Mesenchymal stem cell (in vitro differentiated cells and primary cell): ENCODE results near the gene POMT1.

Source experiments
- DNase-seq: peaks from one replicate; pipeline ENCODE4 v3.0.0-alpha.2; 2013
- H2AFZ ChIP-seq: one replicate; pipeline ENCODE4 v1.6.1; 2013; ENCODE audit warnings: low read depth, mild to moderate bottlenecking, control low read depth, inconsistent platforms, low read length, moderate library complexity
- H2AK5ac ChIP-seq: 2 replicates; pipeline ENCODE4 v1.6.1; 2013; ENCODE audit warnings: low read length, moderate library complexity, mild to moderate bottlenecking, inconsistent platforms; ENCODE audit not compliant: severe bottlenecking
- H2BK120ac ChIP-seq: one replicate; pipeline ENCODE4 v1.6.1; 2013; ENCODE audit warnings: low read depth, mild to moderate bottlenecking, inconsistent platforms, low read length, moderate library complexity
- H2BK12ac ChIP-seq, 2 experiments: one replicate each; pipeline ENCODE4 v1.6.1; 2013; ENCODE audit warnings: inconsistent platforms in 2 of 2, low read length in 2 of 2, mild to moderate bottlenecking in 2 of 2, moderate library complexity in 2 of 2, control low read depth in 1 of 2
- H2BK15ac ChIP-seq: one replicate; pipeline ENCODE4 v1.6.1; 2013; ENCODE audit warnings: mild to moderate bottlenecking, low read depth, inconsistent platforms; ENCODE audit not compliant: poor library complexity, severe bottlenecking
- H2BK5ac ChIP-seq: 2 replicates; pipeline ENCODE4 v1.6.1; 2013; ENCODE audit warnings: low read depth, mild to moderate bottlenecking, low read length, control low read depth, inconsistent platforms; ENCODE audit not compliant: poor library complexity, severe bottlenecking
- H3K14ac ChIP-seq, 2 experiments: one replicate each; pipeline ENCODE4 v1.6.1; 2013; ENCODE audit warnings: inconsistent platforms in 2 of 2, low read length in 2 of 2, control low read depth in 1 of 2, mild to moderate bottlenecking in 1 of 2, moderate library complexity in 1 of 2
- H3K18ac ChIP-seq, 2 experiments: one replicate each; pipeline ENCODE4 v1.6.1; 2013; ENCODE audit warnings: inconsistent platforms in 2 of 2, low read length in 2 of 2, control low read depth in 1 of 2, low read depth in 1 of 2, mild to moderate bottlenecking in 1 of 2
- H3K23ac ChIP-seq, 2 experiments: one replicate each; pipeline ENCODE4 v1.6.1; 2013; ENCODE audit warnings: inconsistent platforms in 2 of 2, low read length in 2 of 2, mild to moderate bottlenecking in 2 of 2, moderate library complexity in 2 of 2, control low read depth in 1 of 2
- H3K27ac ChIP-seq: 2 replicates; pipeline ENCODE4 v1.5.1; 2013; ENCODE audit warnings: mild to moderate bottlenecking, moderate library complexity, low read length, control low read depth, inconsistent platforms; ENCODE audit not compliant: poor library complexity, severe bottlenecking
- H3K27me3 ChIP-seq, 2 experiments: 2 replicates each; pipeline versions ENCODE4 v1.6.1 to v1.7.0; 2013; ENCODE audit warnings: low read length in 2 of 2, mild to moderate bottlenecking in 2 of 2, moderate library complexity in 2 of 2, control low read depth in 1 of 2, inconsistent platforms in 1 of 2; ENCODE audit not compliant: control insufficient read depth in 1 of 2, insufficient read depth in 1 of 2
- H3K36me3 ChIP-seq, 2 experiments: 2 replicates each; pipeline versions ENCODE4 v1.6.1 to v1.7.0; 2013; ENCODE audit warnings: low read length in 2 of 2, control low read depth in 1 of 2, inconsistent platforms in 1 of 2, low read depth in 1 of 2, mild to moderate bottlenecking in 1 of 2; ENCODE audit not compliant: insufficient read depth in 2 of 2, control insufficient read depth in 1 of 2
- H3K4ac ChIP-seq, 2 experiments: one replicate each; pipeline ENCODE4 v1.6.1; 2013; ENCODE audit warnings: inconsistent platforms in 2 of 2, low read length in 2 of 2, mild to moderate bottlenecking in 2 of 2, moderate library complexity in 2 of 2, control low read depth in 1 of 2, low read depth in 1 of 2
- H3K4me1 ChIP-seq: 2 replicates; pipeline ENCODE4 v1.6.1; 2013; ENCODE audit warnings: low read depth, low read length, control low read depth; ENCODE audit not compliant: control insufficient read depth, insufficient read depth
- H3K4me2 ChIP-seq: 2 replicates; pipeline ENCODE4 v1.6.1; 2013; ENCODE audit warnings: low read length, mild to moderate bottlenecking, inconsistent platforms; ENCODE audit not compliant: poor library complexity, severe bottlenecking
- H3K4me3 ChIP-seq, 2 experiments: 2 replicates each; pipeline versions ENCODE4 v1.5.1 to v1.7.0; 2013; ENCODE audit warnings: low read length in 2 of 2, mild to moderate bottlenecking in 2 of 2, control low read depth in 1 of 2, low read depth in 1 of 2; ENCODE audit not compliant: insufficient read depth in 1 of 2
- H3K79me1 ChIP-seq: replicated peaks from 2 replicates; pipeline ENCODE4 v1.6.1; 2013; ENCODE audit warnings: mild to moderate bottlenecking, control low read depth, low read length, inconsistent platforms; ENCODE audit not compliant: poor library complexity, severe bottlenecking
- H3K9ac ChIP-seq: 2 replicates; pipeline ENCODE4 v1.7.0; 2013; ENCODE audit warnings: mild to moderate bottlenecking, low read length, moderate library complexity
- H3K9me3 ChIP-seq: 2 replicates; pipeline ENCODE4 v1.7.0; 2013; ENCODE audit warnings: mild to moderate bottlenecking, low read length; ENCODE audit not compliant: control insufficient read depth
- H4K8ac ChIP-seq: one replicate; pipeline ENCODE4 v1.6.1; 2013; ENCODE audit warnings: inconsistent platforms, mild to moderate bottlenecking, low read length, moderate library complexity
- H4K91ac ChIP-seq: one replicate; pipeline ENCODE4 v1.6.1; 2013; ENCODE audit warnings: mild to moderate bottlenecking, low read length, inconsistent platforms
- WGBS: methylation state at CpG from one replicate; pipeline ENCODE4 v1.1.7; 2013; ENCODE audit warnings: mixed read lengths; 5-methylcytosine and 5-hydroxymethylcytosine counted together

Gene POMT1

GRCh38 chr9:131534721-131535237 lies 32.1 kb downstream of the POMT1 start:
- Histone ChIP-seq H2BK5ac (no peak overlapping the region), H3K14ac (no peak overlapping the region), H3K9me3 (no peaks in the 10 kb centered on the region), H3K9ac (no peak overlapping the region), H3K27me3 (peaks cover 5 to 6% of the 10 kb centered on the region in 2 experiments), H3K23ac (no peak overlapping the region), H2BK15ac (no peak overlapping the region), H3K4me3 (no peak overlapping the region), H2BK120ac (no peak overlapping the region), H3K36me3 (peaks cover 2 to 6% of the 10 kb centered on the region in 2 experiments), H3K18ac (no peak overlapping the region), H3K4me1 (peaks cover 13% of the 10 kb centered on the region), H4K8ac (no peak overlapping the region), H3K4me2 (no peak overlapping the region), H2AFZ (no peak overlapping the region), H2AK5ac (no peak overlapping the region), H2BK12ac (no peak overlapping the region), H3K4ac (no peak overlapping the region), H3K27ac (no peak overlapping the region), H3K79me1 (peaks cover 10% of the 10 kb centered on the region), H4K91ac (no peak overlapping the region)
- DNase-seq, result no peak
- WGBS, result 86% methylated on average over 7 of the region's 8 CpGs

- 97% methylated on average over 14 of the region's 19 CpGs for WGBS
- Histone ChIP-seq H3K23ac (no peak overlapping the region), H2BK120ac (no peak overlapping the region), H3K9ac (no peak overlapping the region), H3K18ac (no peak overlapping the region), H4K8ac (no peak overlapping the region), H3K27me3 (peaks cover 5 to 6% of the 10 kb centered on the region in 2 experiments), H2BK12ac (no peak overlapping the region), H3K4ac (no peak overlapping the region), H3K4me3 (no peak overlapping the region), H4K91ac (no peak overlapping the region), H3K14ac (no peak overlapping the region), H3K9me3 (peaks cover 9% of the 10 kb centered on the region), H3K36me3 (no peaks in the 10 kb centered on the region), H3K79me1 (no peaks in the 10 kb centered on the region), H2BK15ac (no peak overlapping the region), H3K27ac (no peak overlapping the region), H3K4me1 (peaks cover 2% of the 10 kb centered on the region), H2AFZ (no peak overlapping the region), H2BK5ac (no peak overlapping the region), H2AK5ac (no peak overlapping the region), H3K4me2 (no peak overlapping the region)
- no peak for DNase-seq
Observed at GRCh38 chr9:131537946-131538345, 35.2 kb downstream of the POMT1 start.

GRCh38 chr9:131539223-131539923 lies 36.7 kb downstream of the POMT1 start:
- H3K4me3 ChIP-seq, result no peak overlapping the region
- H3K36me3 ChIP-seq, result no peaks in the 10 kb centered on the region
- no peak overlapping the region for H2AK5ac ChIP-seq
- no peak overlapping the region for H2BK5ac ChIP-seq
- H3K4ac ChIP-seq, result no peak overlapping the region
- peaks cover 1% of the 10 kb centered on the region for H3K4me1 ChIP-seq
- peaks cover 21% of the 10 kb centered on the region for H3K9me3 ChIP-seq
- no peak overlapping the region for H2BK12ac ChIP-seq
- H3K27me3 ChIP-seq, result peaks cover 5 to 10% of the 10 kb centered on the region in 2 experiments
- no peak overlapping the region for H3K4me2 ChIP-seq
- WGBS, result 89% methylated on average over 6 of the region's 7 CpGs
- H2BK120ac ChIP-seq, result no peak overlapping the region
- no peak overlapping the region for H4K91ac ChIP-seq
- H2AFZ ChIP-seq, result no peak overlapping the region
- H3K27ac ChIP-seq, result no peak overlapping the region
- H3K79me1 ChIP-seq, result no peaks in the 10 kb centered on the region
- H3K14ac ChIP-seq, result no peak overlapping the region
- H3K23ac ChIP-seq, result no peak overlapping the region
- H3K9ac ChIP-seq, result no peak overlapping the region
- H3K18ac ChIP-seq, result no peak overlapping the region
- no peak overlapping the region for H2BK15ac ChIP-seq
- no peak overlapping the region for H4K8ac ChIP-seq
- no peak for DNase-seq

- H2BK5ac ChIP-seq, result no peak overlapping the region
- H2BK120ac ChIP-seq, result no peak overlapping the region
- H3K14ac ChIP-seq, result no peak overlapping the region
- H3K18ac ChIP-seq, result no peak overlapping the region
- no peaks in the 10 kb centered on the region for H3K36me3 ChIP-seq
- H3K23ac ChIP-seq, result no peak overlapping the region
- H4K8ac ChIP-seq, result no peak overlapping the region
- no peak overlapping the region for H3K4ac ChIP-seq
- peaks cover 28% of the 10 kb centered on the region for H3K9me3 ChIP-seq
- H3K79me1 ChIP-seq, result no peaks in the 10 kb centered on the region
- peaks cover 18 to 36% of the 10 kb centered on the region in 2 experiments for H3K27me3 ChIP-seq
- 94% methylated on average over 6 of the region's 6 CpGs for WGBS
- H3K9ac ChIP-seq, result no peak overlapping the region
- no peak overlapping the region for H3K4me3 ChIP-seq
- H2AK5ac ChIP-seq, result no peak overlapping the region
- DNase-seq, result no peak
- no peak overlapping the region for H2BK15ac ChIP-seq
- H2BK12ac ChIP-seq, result no peak overlapping the region
- H4K91ac ChIP-seq, result no peak overlapping the region
- H3K27ac ChIP-seq, result no peak overlapping the region
- H3K4me1 ChIP-seq, result peaks cover 18% of the 10 kb centered on the region
- no peak overlapping the region for H2AFZ ChIP-seq
- H3K4me2 ChIP-seq, result no peak overlapping the region
Observed at GRCh38 chr9:131543141-131543540, 40.4 kb downstream of the POMT1 start.
